Prostate gland (tissue), 2 donors: ENCODE results near the gene USP4. TPM values are rescaled to one million over a fixed set of nuclear protein-coding genes. Genes with fewer than 3 reads are reported as not detected.
"Not testable (repeated sequence)": the region's sequence is repeated elsewhere in the genome, so short reads cannot be mapped to it uniquely, and the experiment has no call there.

ENCODE experiments used
- DNase-seq: peaks from one replicate; pipeline ENCODE4 v3.0.0-alpha.2; 2019; ENCODE audit warnings: low spot score
- H3K27ac ChIP-seq, 2 donors: fragments of 200-600 bp; sonication (generic); 2 replicates each; pipeline ENCODE4 v1.5.1; 2017 to 2019
- H3K27me3 ChIP-seq: fragments of 200-600 bp; sonication (generic); replicated peaks from 2 replicates; pipeline ENCODE4 v1.5.1; 2019; ENCODE audit not compliant: insufficient read depth
- H3K36me3 ChIP-seq, 2 donors: fragments of 200-600 bp; sonication (generic); 1 replicate in 1 of 2; 2 replicates in 1 of 2; pipeline versions ENCODE4 v1.5.1 to v1.8.1; 2017 to 2019
- H3K4me1 ChIP-seq: fragments of 200-600 bp; sonication (generic); replicated peaks from 2 replicates; pipeline ENCODE4 v1.5.1; 2019
- H3K4me3 ChIP-seq, 2 donors: fragments of 200-600 bp; sonication (generic); 2 replicates each; pipeline ENCODE4 v1.5.1; 2017 to 2019
- H3K9me3 ChIP-seq: fragments of 200-600 bp; sonication (generic); 2 replicates; pipeline ENCODE4 v1.5.1; 2017
- CTCF ChIP-seq, 4 experiments: fragments of 200-600 bp in 2 of 4; fragments of 450-650 bp in 2 of 4; sonication (generic) in 2 of 4; IDR thresholded peaks; 1 replicate in 3 of 4; 2 replicates in 1 of 4; pipeline ENCODE4 v1.5.1; 2016 to 2019; ENCODE audit warnings: antibody characterized with exemption in 4 of 4, mild to moderate bottlenecking in 2 of 4, moderate library complexity in 2 of 4
- POLR2A ChIP-seq: fragments of 450-650 bp; IDR thresholded peaks from one replicate; pipeline ENCODE4 v1.6.1; 2016; ENCODE audit warnings: antibody characterized with exemption, mild to moderate bottlenecking
- POLR2AphosphoS5 ChIP-seq: sonication (generic); formaldehyde crosslinking; IDR thresholded peaks from one replicate; pipeline ENCODE4 v1.6.1; 2017; ENCODE audit warnings: antibody characterized with exemption
- WGBS: methylation state at CpG from one replicate; pipeline ENCODE4 v1.1.5; 2018; 5-methylcytosine and 5-hydroxymethylcytosine counted together
- intact Hi-C: fragments of 100-400 bp; cut with DNase I; formaldehyde crosslinking; loops from one replicate; pipeline ENCODE4 v1.14.2; 2022
- microRNA-seq: library from miRNA; unstranded; fragments of <30 nt; microRNA quantifications from one replicate; pipeline ENCODE4, GENCODE V29; 2016
- small RNA-seq, 2 donors: library from RNA; depleted of rRNA; stranded (forward); fragments of <200 nt; gene quantifications; one replicate each; pipeline ENCODE3, GENCODE V24; 2016
- total RNA-seq, 2 donors: library from RNA; depleted of rRNA; stranded (reverse); fragments of >200 nt; gene quantifications; one replicate each; pipeline ENCODE4 v1.1.0, GENCODE V29; 2016

Gene USP4
- total RNA-seq, 2 donors from 2014 or later = 18.3 to 30.8 TPM

GRCh38 chr3:49244581-49245205 is 95.2 kb downstream of the USP4 start:
- Histone ChIP-seq H3K27ac (no peak overlapping the region), H3K36me3 (no peaks in the 10 kb centered on the region), H3K4me1 (no peaks in the 10 kb centered on the region), H3K4me3 (no peak overlapping the region), H3K9me3 (no peaks in the 10 kb centered on the region), H3K27me3 (no peaks in the 10 kb centered on the region)
- intact Hi-C loops = no loop called here
- WGBS = 78% methylated on average over 1 of the region's 1 CpG
- no peak for DNase-seq
- TF ChIP-seq POLR2A (no peak), POLR2AphosphoS5 (no peak), CTCF (IDR thresholded peaks at IDR 0.05) (no peak)

GRCh38 chr3:49240091-49240490 is 99.8 kb downstream of the USP4 start:
- H3K9me3 ChIP-seq, DNase-seq, H3K36me3 ChIP-seq, H3K27ac ChIP-seq, H3K4me1 ChIP-seq, H3K27me3 ChIP-seq, intact Hi-C loops, H3K4me3 ChIP-seq: not testable (repeated sequence)
- WGBS = 93% methylated on average over 11 of the region's 11 CpGs

- intact Hi-C loops = no loop called here
- WGBS = 53% methylated on average over 9 of the region's 9 CpGs
- no peak for DNase-seq
These were observed 101.4 kb downstream of the USP4 start for GRCh38 chr3:49238274-49239127.

GRCh38 chr3:49237344-49237743 is 102.5 kb downstream of the USP4 start:
- Histone ChIP-seq H3K27me3 (no peaks in the 10 kb centered on the region), H3K27ac (no peak overlapping the region), H3K36me3 (no peaks in the 10 kb centered on the region), H3K4me1 (no peaks in the 10 kb centered on the region), H3K9me3 (no peaks in the 10 kb centered on the region), H3K4me3 (no peak overlapping the region)
- intact Hi-C loops = no loop called here
- WGBS = 93% methylated on average over 3 of the region's 3 CpGs
- no peak for DNase-seq
- no peak for TF ChIP-seq POLR2A
- no peak for TF ChIP-seq POLR2AphosphoS5
- no peak for TF ChIP-seq CTCF (IDR thresholded peaks at IDR 0.05)

More at GRCh38 chr3:49238274-49239127, 101.4 kb downstream of the USP4 start:
- H3K4me3 ChIP-seq = no peak overlapping the region
- no peaks in the 10 kb centered on the region for H3K4me1 ChIP-seq
- H3K9me3 ChIP-seq = no peaks in the 10 kb centered on the region
- H3K36me3 ChIP-seq = no peaks in the 10 kb centered on the region
- TF ChIP-seq POLR2A = no peak
- TF ChIP-seq POLR2AphosphoS5 = no peak
- no peak for TF ChIP-seq CTCF (IDR thresholded peaks at IDR 0.05)
- no peaks in the 10 kb centered on the region for H3K27me3 ChIP-seq
- H3K27ac ChIP-seq = no peak overlapping the region

DNA sequence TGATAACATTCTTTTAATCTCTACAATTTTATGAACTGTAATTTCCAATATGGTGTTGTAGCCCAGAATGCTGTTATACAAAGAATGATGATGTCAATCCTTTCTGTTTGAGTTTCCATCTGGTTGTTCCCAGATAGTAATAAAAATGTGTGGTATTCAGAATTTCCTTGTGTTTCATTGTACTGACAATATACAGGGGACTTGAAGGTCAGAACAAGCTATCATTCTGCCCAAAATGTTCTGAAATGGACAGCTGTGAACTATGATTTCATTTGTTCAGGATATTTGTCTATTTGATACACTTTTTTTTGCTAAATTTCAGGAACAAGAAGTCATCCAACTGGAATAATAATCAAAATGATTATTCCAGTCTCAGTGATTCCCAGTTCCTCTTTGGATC is 103.6 kb downstream of the USP4 start:
- DNase-seq = no peak
- Histone ChIP-seq H3K27ac (no peak overlapping the region), H3K27me3 (no peaks in the 10 kb centered on the region), H3K4me1 (no peaks in the 10 kb centered on the region), H3K9me3 (no peaks in the 10 kb centered on the region), H3K4me3 (no peak overlapping the region), H3K36me3 (no peaks in the 10 kb centered on the region)
- TF ChIP-seq POLR2AphosphoS5 = no peak
- intact Hi-C loops = no loop called here

DNA sequence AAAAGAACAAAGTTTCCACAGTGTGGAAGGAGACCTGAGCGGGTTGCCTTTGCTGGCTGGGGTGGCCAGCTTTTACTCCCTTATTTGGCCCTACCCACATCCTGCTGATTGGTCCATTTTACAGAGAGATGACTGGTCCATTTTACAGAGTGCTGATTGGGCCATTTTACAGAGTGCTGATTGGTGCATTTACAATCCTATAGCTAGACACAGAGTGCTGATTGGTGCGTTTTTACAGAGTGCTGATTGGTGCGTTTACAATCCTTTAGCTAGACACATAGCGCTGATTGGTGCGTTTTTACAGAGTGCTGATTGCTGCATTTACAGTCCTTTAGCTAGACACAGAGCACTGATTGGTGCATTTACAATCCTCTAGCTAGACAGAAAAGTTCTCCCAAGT is 111.0 kb downstream of the USP4 start:
- H3K9me3 ChIP-seq, intact Hi-C loops, H3K4me3 ChIP-seq, H3K36me3 ChIP-seq, H3K4me1 ChIP-seq, H3K27ac ChIP-seq, H3K27me3 ChIP-seq, DNase-seq: not testable (repeated sequence)
- 89% methylated on average over 5 of the region's 5 CpGs for WGBS

Small RNA genes within 50 kb of the gene (microRNA-seq; reads per million reads assigned to microRNA genes)
- gene MIR4271 = not detected

Small RNA genes within 50 kb of the gene (small RNA-seq; reads per million reads assigned to genes)
- gene AC121247.2 = 0 reads per million in 2 donors
- 0 reads per million in 2 donors for gene MIR4271
- 0 reads per million in 2 donors for gene RF00019

Other genes with a start within 250 kb of the USP4 start
- gene QRICH1, start 246.0 kb downstream of the USP4 start, total RNA-seq = 100 to 1,000 TPM in 1 of 2 donors, 10 to 100 TPM in 1; 60.1 to 132 TPM
- gene QARS1, start 235.3 kb downstream of the USP4 start, total RNA-seq = 100 to 1,000 TPM; 254 to 315 TPM
- 10 to 100 TPM; 62.7 to 98.2 TPM for gene USP19, start 219.2 kb downstream of the USP4 start, total RNA-seq
- gene LAMB2, start 207.0 kb downstream of the USP4 start, total RNA-seq = 100 to 1,000 TPM; 432 to 667 TPM
- 10 to 100 TPM; 44.2 to 47.0 TPM for gene CCDC71, start 173.7 kb downstream of the USP4 start, total RNA-seq
- gene KLHDC8B, start 168.5 kb downstream of the USP4 start, total RNA-seq = 10 to 100 TPM; 41.1 to 77.4 TPM
- gene C3orf62, start 62.8 kb downstream of the USP4 start, total RNA-seq = 1 to 10 TPM; 4.3 to 9.7 TPM
- 100 to 1,000 TPM; 250 to 279 TPM for gene GPX1, start 18.3 kb upstream of the USP4 start, total RNA-seq
- gene RHOA, start 71.9 kb upstream of the USP4 start, total RNA-seq = 100 to 1,000 TPM; 296 to 343 TPM
- 10 to 100 TPM; 39.6 to 70.0 TPM for gene TCTA, start 72.4 kb upstream of the USP4 start, total RNA-seq
- gene AMT, start 82.4 kb upstream of the USP4 start, total RNA-seq = 1 to 10 TPM; 6.3 to 8.9 TPM
- 10 to 100 TPM in 1 of 2 donors, 1 to 10 TPM in 1; 5.9 to 11.6 TPM for gene NICN1, start 89.3 kb upstream of the USP4 start, total RNA-seq
- 100 to 1,000 TPM in 1 of 2 donors, 10 to 100 TPM in 1; 86.7 to 213 TPM for gene DAG1, start 130.2 kb upstream of the USP4 start, total RNA-seq
- 10 to 100 TPM in 1 of 2 donors, under 1 TPM in 1; 0.82 to 11.6 TPM for gene BSN, start 214.4 kb upstream of the USP4 start, total RNA-seq